Smooth muscle cell (in vitro differentiated cells): Measurements from ENCODE around the gene GPRASP2. TPM values are rescaled to one million over a fixed set of nuclear protein-coding genes. Genes with fewer than 3 reads are reported as not detected.

ENCODE experiments used
- DNase-seq: peaks from one replicate; lab custom pipeline; 2025; ENCODE audit not compliant: unreplicated experiment; lab: John Stamatoyannopoulos, UW
- H2AFZ ChIP-seq: fragments of 200-600 bp; sonication (generic); 2 replicates; pipeline ENCODE4 v1.6.0; 2016; ENCODE audit warnings: antibody characterized with exemption, low read depth, mild to moderate bottlenecking
- H3F3A ChIP-seq: fragments of 200-600 bp; sonication (generic); 2 replicates; pipeline ENCODE4 v1.6.0; 2017; ENCODE audit warnings: antibody characterized with exemption, low read depth
- H3K27ac ChIP-seq: fragments of 200-600 bp; sonication (generic); 2 replicates; pipeline ENCODE4 v1.5.1; 2016; ENCODE audit warnings: low read depth, mild to moderate bottlenecking
- H3K27me3 ChIP-seq: fragments of 200-600 bp; sonication (generic); 2 replicates; pipeline ENCODE4 v1.6.1; 2016; ENCODE audit warnings: low read depth, mild to moderate bottlenecking
- H3K36me3 ChIP-seq: fragments of 200-600 bp; sonication (generic); 2 replicates; pipeline ENCODE4 v1.5.1; 2016; ENCODE audit warnings: low read depth
- H3K4me1 ChIP-seq: fragments of 200-600 bp; sonication (generic); 2 replicates; pipeline ENCODE4 v1.5.1; 2016; ENCODE audit warnings: low read depth
- H3K4me2 ChIP-seq: fragments of 200-600 bp; sonication (generic); 2 replicates; pipeline ENCODE4 v1.6.0; 2016; ENCODE audit warnings: mild to moderate bottlenecking
- H3K4me3 ChIP-seq: fragments of 200-600 bp; sonication (generic); 2 replicates; pipeline ENCODE4 v1.5.1; 2016; ENCODE audit warnings: mild to moderate bottlenecking
- H3K79me2 ChIP-seq: fragments of 200-600 bp; sonication (generic); 2 replicates; pipeline ENCODE4 v1.6.0; 2016; ENCODE audit warnings: low read depth, mild to moderate bottlenecking
- H3K9ac ChIP-seq: fragments of 200-600 bp; sonication (generic); 2 replicates; pipeline ENCODE4 v1.6.0; 2016; ENCODE audit warnings: low read depth
- H3K9me3 ChIP-seq: fragments of 200-600 bp; sonication (generic); replicated peaks from 2 replicates; pipeline ENCODE4 v1.5.1; 2016; ENCODE audit warnings: low read depth
- H4K20me1 ChIP-seq: fragments of 200-600 bp; sonication (generic); 2 replicates; pipeline ENCODE4 v1.6.0; 2016; ENCODE audit warnings: low read depth
- WGBS: methylation state at CpG from one replicate; pipeline ENCODE4 v1.1.7; 2016; ENCODE audit warnings: low lambda C conversion rate; 5-methylcytosine and 5-hydroxymethylcytosine counted together
- polyA plus RNA-seq: library from polyadenylated mRNA; unstranded; fragments of >200 nt; fragmentation: Nextera tagmentation; extraction: Ambion mirVana; gene quantifications from 2 replicates; pipeline ENCODE4 v1.2.1, GENCODE V29; 2016
- total RNA-seq: library from RNA; depleted of rRNA; stranded (reverse); fragments of >200 nt; gene quantifications from 2 replicates; pipeline ENCODE4 v1.2.3, GENCODE V29; 2014
- TF ChIP-seq, protein P1 (sequence below): fragments of 200-600 bp; sonication (generic); IDR thresholded peaks from 2 replicates; pipeline ENCODE4 v1.5.1; 2017; ENCODE audit warnings: borderline replicate concordance, mild to moderate bottlenecking, antibody characterized with exemption; ENCODE audit not compliant: insufficient read depth, poor library complexity, severe bottlenecking

The GPRASP2 gene
- total and polyA plus RNA-seq, 2 experiments from 2014 or later, result 6.6 to 16.5 TPM

DNA sequence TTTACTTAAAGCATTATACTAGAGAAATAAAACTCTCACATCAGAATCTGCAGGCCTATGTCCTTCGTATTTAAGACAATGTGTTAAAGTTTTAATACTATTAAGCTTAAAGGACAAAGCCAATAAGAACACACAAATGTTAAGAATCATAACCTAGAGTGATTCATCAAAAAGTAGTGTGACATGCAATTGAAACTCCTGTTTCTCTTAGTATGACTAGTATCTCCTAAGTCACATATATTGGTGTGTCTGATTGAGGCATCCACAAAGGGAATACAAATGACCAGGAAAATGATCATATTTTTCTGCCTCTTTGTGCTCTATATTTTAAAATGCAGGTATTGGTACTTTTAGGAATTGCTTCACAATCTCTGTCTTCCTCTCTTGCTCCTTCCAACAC, 32.1 kb downstream of the GPRASP2 start:
- H3K4me2 ChIP-seq, result no peak overlapping the region
- H3K9ac ChIP-seq, result no peak overlapping the region
- no peaks in the 10 kb centered on the region for H3K9me3 ChIP-seq
- H3K4me3 ChIP-seq, result no peak overlapping the region
- no peak overlapping the region for H2AFZ ChIP-seq
- TF ChIP-seq, protein P1, sequence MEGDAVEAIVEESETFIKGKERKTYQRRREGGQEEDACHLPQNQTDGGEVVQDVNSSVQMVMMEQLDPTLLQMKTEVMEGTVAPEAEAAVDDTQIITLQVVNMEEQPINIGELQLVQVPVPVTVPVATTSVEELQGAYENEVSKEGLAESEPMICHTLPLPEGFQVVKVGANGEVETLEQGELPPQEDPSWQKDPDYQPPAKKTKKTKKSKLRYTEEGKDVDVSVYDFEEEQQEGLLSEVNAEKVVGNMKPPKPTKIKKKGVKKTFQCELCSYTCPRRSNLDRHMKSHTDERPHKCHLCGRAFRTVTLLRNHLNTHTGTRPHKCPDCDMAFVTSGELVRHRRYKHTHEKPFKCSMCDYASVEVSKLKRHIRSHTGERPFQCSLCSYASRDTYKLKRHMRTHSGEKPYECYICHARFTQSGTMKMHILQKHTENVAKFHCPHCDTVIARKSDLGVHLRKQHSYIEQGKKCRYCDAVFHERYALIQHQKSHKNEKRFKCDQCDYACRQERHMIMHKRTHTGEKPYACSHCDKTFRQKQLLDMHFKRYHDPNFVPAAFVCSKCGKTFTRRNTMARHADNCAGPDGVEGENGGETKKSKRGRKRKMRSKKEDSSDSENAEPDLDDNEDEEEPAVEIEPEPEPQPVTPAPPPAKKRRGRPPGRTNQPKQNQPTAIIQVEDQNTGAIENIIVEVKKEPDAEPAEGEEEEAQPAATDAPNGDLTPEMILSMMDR, result no peak
- H3F3A ChIP-seq, result no peaks in the 10 kb centered on the region
- no peaks in the 10 kb centered on the region for H4K20me1 ChIP-seq
- H3K27ac ChIP-seq, result no peak overlapping the region
- H3K36me3 ChIP-seq, result no peaks in the 10 kb centered on the region
- H3K4me1 ChIP-seq, result no peaks in the 10 kb centered on the region
- WGBS, result 69% methylated on average over 1 of the region's 1 CpG
- H3K79me2 ChIP-seq, result no peaks in the 10 kb centered on the region
- H3K27me3 ChIP-seq, result no peaks in the 10 kb centered on the region
- no peak for DNase-seq

DNA sequence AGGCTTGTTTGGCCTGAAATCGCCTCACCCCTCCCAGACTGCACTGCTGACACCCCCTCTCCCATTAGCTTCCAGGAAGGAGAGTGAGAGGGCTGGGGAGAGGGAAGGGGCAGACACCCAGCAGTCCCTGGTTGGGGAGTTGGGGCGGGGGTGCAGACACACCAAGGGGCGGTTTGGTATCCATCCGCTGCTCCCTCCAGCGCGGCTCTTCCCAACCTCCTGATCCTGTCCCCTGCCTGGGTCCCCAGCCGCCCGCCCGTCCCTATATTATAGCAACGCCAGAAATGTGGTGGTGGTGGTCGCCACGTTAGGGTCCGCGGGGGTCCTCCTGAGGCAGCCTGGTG, 33.2 kb downstream of the GPRASP2 start:
- Histone ChIP-seq H3K9ac (no peak overlapping the region), H3K4me3 (peak overlapping the region; percentile 58), H4K20me1 (no peaks in the 10 kb centered on the region), H3K4me1 (no peaks in the 10 kb centered on the region), H2AFZ (no peak overlapping the region), H3K79me2 (no peaks in the 10 kb centered on the region), H3K27me3 (no peaks in the 10 kb centered on the region), H3K27ac (no peak overlapping the region), H3F3A (no peaks in the 10 kb centered on the region), H3K36me3 (no peaks in the 10 kb centered on the region), H3K4me2 (peak overlapping the region; percentile 84), H3K9me3 (no peaks in the 10 kb centered on the region)
- TF ChIP-seq, protein P1, result no peak
- no peak for DNase-seq
- 33% methylated on average over 10 of the region's 14 CpGs for WGBS

DNA sequence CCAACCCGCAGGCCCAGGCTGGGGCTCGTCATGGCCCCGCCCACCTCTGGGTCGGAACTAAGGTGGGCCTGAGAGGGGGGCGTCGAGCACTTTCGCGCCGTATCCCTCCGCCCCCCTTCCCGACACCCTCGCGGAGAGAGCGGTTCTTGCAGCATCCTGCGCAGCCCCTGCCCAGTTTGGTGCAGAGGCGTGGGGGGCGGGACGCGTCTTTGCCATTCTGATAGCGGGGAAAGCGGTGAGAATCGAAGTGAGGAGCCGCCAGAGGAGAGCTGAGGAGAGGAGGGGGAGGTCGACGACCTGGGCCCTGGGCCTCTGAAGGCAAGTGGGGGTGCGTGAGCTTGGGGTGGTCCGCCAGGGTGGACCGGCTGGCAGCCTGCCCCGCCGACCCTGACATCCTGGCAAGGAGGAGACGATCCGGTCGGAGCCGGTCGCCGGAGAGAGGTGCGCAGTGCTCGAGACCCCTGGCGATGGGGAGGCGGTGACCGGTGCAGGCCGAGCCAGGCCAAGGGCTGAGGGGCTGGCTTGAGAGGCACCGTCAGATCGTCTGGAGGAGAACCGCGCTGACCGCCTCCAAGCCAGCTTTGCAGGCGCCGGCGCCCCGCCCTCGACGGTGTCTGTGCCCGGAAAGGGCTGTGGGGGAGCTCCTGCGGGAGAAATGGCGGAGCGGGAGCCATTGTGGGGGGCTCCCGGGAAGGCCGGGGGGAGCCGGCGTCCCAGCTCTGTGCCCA, 33.8 kb downstream of the GPRASP2 start:
- no peaks in the 10 kb centered on the region for H3K9me3 ChIP-seq
- no peaks in the 10 kb centered on the region for H3K36me3 ChIP-seq
- no peak overlapping the region for H3K27ac ChIP-seq
- DNase-seq, result peak; percentile 3
- H3K4me2 ChIP-seq, result peak overlapping the region; percentile 84
- WGBS, result 52% methylated on average over 45 of the region's 61 CpGs
- no peaks in the 10 kb centered on the region for H3K79me2 ChIP-seq
- TF ChIP-seq, protein P1, result no peak
- no peaks in the 10 kb centered on the region for H3K27me3 ChIP-seq
- no peaks in the 10 kb centered on the region for H3F3A ChIP-seq
- H3K4me1 ChIP-seq, result no peaks in the 10 kb centered on the region
- H2AFZ ChIP-seq, result peak overlapping the region; percentile 82
- H4K20me1 ChIP-seq, result no peaks in the 10 kb centered on the region
- H3K9ac ChIP-seq, result no peak overlapping the region
- H3K4me3 ChIP-seq, result peak overlapping the region; percentile 58

DNA sequence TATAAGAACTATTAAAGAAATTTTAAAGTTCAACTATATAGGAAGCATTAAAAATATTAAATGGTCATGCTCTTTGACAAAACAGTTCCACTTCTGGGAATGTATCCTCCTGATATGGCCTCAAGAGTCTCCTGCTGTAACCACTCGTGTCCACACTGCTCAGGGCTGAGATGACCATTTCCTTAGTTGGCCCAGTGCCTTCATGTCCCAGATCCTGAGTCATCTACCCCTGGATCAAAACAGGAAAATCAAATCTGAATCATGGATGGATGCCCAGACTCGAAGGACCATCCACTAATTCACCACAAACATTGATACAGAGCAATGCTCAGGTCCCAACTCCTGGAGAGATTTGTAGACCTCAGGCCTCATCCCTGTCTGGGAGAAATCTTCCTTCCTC, 53.0 kb downstream of the GPRASP2 start:
- DNase-seq, result no peak
- Histone ChIP-seq H4K20me1 (no peaks in the 10 kb centered on the region), H3K4me1 (no peaks in the 10 kb centered on the region), H3K79me2 (peaks cover 10% of the 10 kb centered on the region), H3K36me3 (no peaks in the 10 kb centered on the region), H3K4me3 (no peak overlapping the region), H3K27me3 (no peaks in the 10 kb centered on the region), H3K27ac (no peak overlapping the region), H3K9ac (no peak overlapping the region), H3K9me3 (no peaks in the 10 kb centered on the region), H3K4me2 (no peak overlapping the region), H3F3A (no peaks in the 10 kb centered on the region), H2AFZ (no peak overlapping the region)
- WGBS, result 69% methylated on average over 2 of the region's 2 CpGs
- TF ChIP-seq, protein P1, result no peak
